ENCODE data around the gene PXDN. TPM values are rescaled to one million over a fixed set of nuclear protein-coding genes. Genes with fewer than 3 reads are reported as not detected.

Gene PXDN
- total RNA-seq, 1 experiment from 2014 or later, result 0.25 TPM

DNA sequence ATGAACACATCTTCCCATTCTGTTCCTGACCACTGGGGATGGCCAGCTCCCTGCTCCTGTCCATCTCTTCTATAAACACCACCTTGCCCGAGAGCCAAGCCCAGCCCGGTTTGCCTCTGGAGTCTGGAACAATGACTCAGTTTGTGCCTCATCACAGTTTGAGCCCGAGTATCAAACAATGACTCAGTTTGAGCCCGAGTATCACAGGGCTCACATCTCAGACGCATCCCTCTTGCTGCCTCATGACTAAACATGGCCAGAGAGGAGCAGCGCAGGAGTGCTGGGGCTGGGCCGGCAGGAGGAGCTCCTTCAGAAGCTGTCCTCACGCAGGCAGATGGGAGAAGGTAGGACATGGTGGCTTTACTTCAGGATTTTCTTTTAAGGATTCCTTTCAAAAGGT, 68.7 kb downstream of the PXDN start:
- Mint-ChIP-seq H3K9me3 (ENCODE audit: unreplicated experiment) (no peaks in the 10 kb centered on the region), H3K4me1 (ENCODE audit: low read depth, unreplicated experiment) (no peaks in the 10 kb centered on the region), H3K27ac (ENCODE audit: unreplicated experiment) (no peak overlapping the region), H3K27me3 (ENCODE audit: insufficient read depth, unreplicated experiment) (peaks cover 2% of the 10 kb centered on the region), H3K36me3 (ENCODE audit: insufficient read depth, unreplicated experiment) (no peaks in the 10 kb centered on the region), H3K4me3 (ENCODE audit: unreplicated experiment) (no peak overlapping the region)
- no peak for DNase-seq
- H3K9me3 ChIP-seq, result no peaks in the 10 kb centered on the region
- ChIA-PET POLR2A (no interaction called here), CTCF (no interaction called here)
- TF ChIP-seq, protein P1, sequence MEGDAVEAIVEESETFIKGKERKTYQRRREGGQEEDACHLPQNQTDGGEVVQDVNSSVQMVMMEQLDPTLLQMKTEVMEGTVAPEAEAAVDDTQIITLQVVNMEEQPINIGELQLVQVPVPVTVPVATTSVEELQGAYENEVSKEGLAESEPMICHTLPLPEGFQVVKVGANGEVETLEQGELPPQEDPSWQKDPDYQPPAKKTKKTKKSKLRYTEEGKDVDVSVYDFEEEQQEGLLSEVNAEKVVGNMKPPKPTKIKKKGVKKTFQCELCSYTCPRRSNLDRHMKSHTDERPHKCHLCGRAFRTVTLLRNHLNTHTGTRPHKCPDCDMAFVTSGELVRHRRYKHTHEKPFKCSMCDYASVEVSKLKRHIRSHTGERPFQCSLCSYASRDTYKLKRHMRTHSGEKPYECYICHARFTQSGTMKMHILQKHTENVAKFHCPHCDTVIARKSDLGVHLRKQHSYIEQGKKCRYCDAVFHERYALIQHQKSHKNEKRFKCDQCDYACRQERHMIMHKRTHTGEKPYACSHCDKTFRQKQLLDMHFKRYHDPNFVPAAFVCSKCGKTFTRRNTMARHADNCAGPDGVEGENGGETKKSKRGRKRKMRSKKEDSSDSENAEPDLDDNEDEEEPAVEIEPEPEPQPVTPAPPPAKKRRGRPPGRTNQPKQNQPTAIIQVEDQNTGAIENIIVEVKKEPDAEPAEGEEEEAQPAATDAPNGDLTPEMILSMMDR (IDR thresholded peaks at IDR 0.05; ENCODE audit: insufficient read depth in 1 of 2, low read depth in 1 of 2, low read length in 1 of 2, severe bottlenecking in 1 of 2, unreplicated experiment in 1 of 2), result no peak
- no peak overlapping the region for H3K4me3 ChIP-seq (ENCODE audit: low read depth, low read length)
- no TSS peak for BruUV-seq (replicated peaks)
- H3K36me3 ChIP-seq (ENCODE audit: control insufficient read depth, insufficient read depth, low read length), result no peaks in the 10 kb centered on the region
- intact Hi-C loops (cut with micrococcal nuclease; ENCODE audit: unreplicated experiment), result no loop called here
- H3K27me3 ChIP-seq (replicated peaks; ENCODE audit: control insufficient read depth, insufficient read depth, low read length), result no peaks in the 10 kb centered on the region
- no peaks in the 10 kb centered on the region for H3K4me1 ChIP-seq

DNA sequence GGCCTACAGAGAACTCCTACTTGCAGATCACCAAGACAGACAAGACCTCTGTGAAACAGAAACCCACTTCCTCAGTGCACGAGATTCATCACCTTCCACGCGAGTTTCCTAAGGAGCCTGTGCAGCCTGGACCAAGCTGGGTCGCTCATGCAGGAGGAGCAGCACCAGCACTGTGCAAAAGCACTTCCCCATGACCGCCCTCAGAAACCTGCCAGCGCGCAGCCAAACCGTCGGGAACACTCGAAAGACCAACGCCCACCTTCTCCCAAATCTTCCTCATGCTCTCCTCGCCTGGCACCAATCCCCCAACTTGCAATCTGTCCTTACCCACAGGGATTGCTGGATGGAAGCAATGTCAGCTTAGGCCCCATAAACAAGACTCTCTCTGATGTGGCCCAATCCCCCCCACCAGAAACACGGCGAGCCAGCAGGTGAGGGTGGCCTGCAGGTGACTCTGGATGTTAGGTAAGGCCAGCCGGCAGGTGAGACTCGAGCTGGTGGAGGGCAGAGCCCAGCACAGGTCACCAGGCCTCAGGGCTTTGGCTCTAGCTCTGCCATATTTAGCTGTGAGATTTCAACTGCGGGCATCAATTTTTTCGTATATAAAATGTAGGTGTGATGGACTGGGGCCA, 69.4 kb downstream of the PXDN start:
- ChIA-PET POLR2A (no interaction called here), CTCF (no interaction called here)
- TF ChIP-seq, protein P1 (IDR thresholded peaks at IDR 0.05; ENCODE audit: insufficient read depth in 1 of 2, low read depth in 1 of 2, low read length in 1 of 2, severe bottlenecking in 1 of 2, unreplicated experiment in 1 of 2), result no peak
- no peaks in the 10 kb centered on the region for H3K36me3 Mint-ChIP-seq (ENCODE audit: insufficient read depth, unreplicated experiment)
- Histone ChIP-seq H3K36me3 (ENCODE audit: control insufficient read depth, insufficient read depth, low read length) (no peaks in the 10 kb centered on the region), H3K9me3 (no peaks in the 10 kb centered on the region), H3K27me3 (replicated peaks; ENCODE audit: control insufficient read depth, insufficient read depth, low read length) (no peaks in the 10 kb centered on the region), H3K4me1 (no peaks in the 10 kb centered on the region), H3K4me3 (ENCODE audit: low read depth, low read length) (no peak overlapping the region)
- intact Hi-C loops (cut with micrococcal nuclease; ENCODE audit: unreplicated experiment), result loop anchor here (5.0 kb wide), 1 partner anchor 142 kb away; no protein-coding TSS in a partner anchor
- H3K4me3 Mint-ChIP-seq (ENCODE audit: unreplicated experiment), result no peak overlapping the region
- no peaks in the 10 kb centered on the region for H3K4me1 Mint-ChIP-seq (ENCODE audit: low read depth, unreplicated experiment)
- no TSS peak for BruUV-seq (replicated peaks)
- H3K27me3 Mint-ChIP-seq (ENCODE audit: insufficient read depth, unreplicated experiment), result peaks cover 7% of the 10 kb centered on the region
- no peak for DNase-seq
- no peaks in the 10 kb centered on the region for H3K9me3 Mint-ChIP-seq (ENCODE audit: unreplicated experiment)
- no peak overlapping the region for H3K27ac Mint-ChIP-seq (ENCODE audit: unreplicated experiment)

DNA sequence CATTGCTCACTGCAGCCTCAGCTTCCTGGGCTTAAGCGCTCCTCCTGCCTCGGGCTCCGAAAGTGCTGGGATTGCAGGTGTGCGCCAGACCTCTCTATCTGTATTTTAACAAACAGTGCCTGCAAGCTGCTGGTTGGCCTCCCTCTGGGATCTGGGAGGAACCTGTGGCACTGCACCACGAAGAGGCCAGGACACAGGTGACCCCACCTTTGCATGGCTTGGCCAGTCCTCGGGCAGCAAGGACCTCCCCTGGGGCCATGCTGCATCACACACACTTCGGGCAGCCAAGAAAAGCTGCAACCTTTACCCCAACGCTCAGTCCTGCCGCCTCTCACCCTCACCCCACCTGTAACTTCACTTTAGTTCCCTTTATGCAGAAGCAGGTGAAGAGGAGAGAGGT, 70.0 kb downstream of the PXDN start:
- H3K27me3 ChIP-seq (replicated peaks; ENCODE audit: control insufficient read depth, insufficient read depth, low read length), result no peaks in the 10 kb centered on the region
- no TSS peak for BruUV-seq (replicated peaks)
- H3K4me1 Mint-ChIP-seq (ENCODE audit: low read depth, unreplicated experiment), result no peaks in the 10 kb centered on the region
- intact Hi-C loops (cut with micrococcal nuclease; ENCODE audit: unreplicated experiment), result loop anchor here (5.0 kb wide), 1 partner anchor 143 kb away; no protein-coding TSS in a partner anchor
- no peaks in the 10 kb centered on the region for H3K9me3 Mint-ChIP-seq (ENCODE audit: unreplicated experiment)
- H3K27ac Mint-ChIP-seq (ENCODE audit: unreplicated experiment), result no peak overlapping the region
- TF ChIP-seq, protein P1 (IDR thresholded peaks at IDR 0.05; ENCODE audit: insufficient read depth in 1 of 2, low read depth in 1 of 2, low read length in 1 of 2, severe bottlenecking in 1 of 2, unreplicated experiment in 1 of 2), result no peak
- H3K36me3 ChIP-seq (ENCODE audit: control insufficient read depth, insufficient read depth, low read length), result no peaks in the 10 kb centered on the region
- H3K27me3 Mint-ChIP-seq (ENCODE audit: insufficient read depth, unreplicated experiment), result peaks cover 9% of the 10 kb centered on the region
- CTCF ChIA-PET, result no interaction called here
- H3K9me3 ChIP-seq, result no peaks in the 10 kb centered on the region
- POLR2A ChIA-PET, result no interaction called here
- H3K4me3 ChIP-seq (ENCODE audit: low read depth, low read length), result no peak overlapping the region
- no peak for DNase-seq
- no peaks in the 10 kb centered on the region for H3K4me1 ChIP-seq
- H3K36me3 Mint-ChIP-seq (ENCODE audit: insufficient read depth, unreplicated experiment), result no peaks in the 10 kb centered on the region
- no peak overlapping the region for H3K4me3 Mint-ChIP-seq (ENCODE audit: unreplicated experiment)
